ENCODE measurements around the gene CENPW.

GRCh38 chr6:126344181-126344580 is 4.3 kb downstream of the CENPW start:
- TF ChIP-seq SRSF9 (IDR thresholded peaks at IDR 0.05; ENCODE audit: borderline replicate concordance, low read depth, low read length) (no peak), ATF6 (CRISPR knock-in tag; IDR thresholded peaks at IDR 0.05) (no peak), MAX (CRISPR knock-in tag; IDR thresholded peaks at IDR 0.05) (no peak), CBX5 (IDR thresholded peaks at IDR 0.05; ENCODE audit: borderline replicate concordance, low read depth) (no peak)

All from K562 (cell line).